ENCODE measurements around the gene HNRNPD.
"Not testable (repeated sequence)": the region's sequence is repeated elsewhere in the genome, so short reads cannot be mapped to it uniquely, and the experiment has no call there.

The HNRNPD gene, protein sequence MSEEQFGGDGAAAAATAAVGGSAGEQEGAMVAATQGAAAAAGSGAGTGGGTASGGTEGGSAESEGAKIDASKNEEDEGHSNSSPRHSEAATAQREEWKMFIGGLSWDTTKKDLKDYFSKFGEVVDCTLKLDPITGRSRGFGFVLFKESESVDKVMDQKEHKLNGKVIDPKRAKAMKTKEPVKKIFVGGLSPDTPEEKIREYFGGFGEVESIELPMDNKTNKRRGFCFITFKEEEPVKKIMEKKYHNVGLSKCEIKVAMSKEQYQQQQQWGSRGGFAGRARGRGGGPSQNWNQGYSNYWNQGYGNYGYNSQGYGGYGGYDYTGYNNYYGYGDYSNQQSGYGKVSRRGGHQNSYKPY

DNA sequence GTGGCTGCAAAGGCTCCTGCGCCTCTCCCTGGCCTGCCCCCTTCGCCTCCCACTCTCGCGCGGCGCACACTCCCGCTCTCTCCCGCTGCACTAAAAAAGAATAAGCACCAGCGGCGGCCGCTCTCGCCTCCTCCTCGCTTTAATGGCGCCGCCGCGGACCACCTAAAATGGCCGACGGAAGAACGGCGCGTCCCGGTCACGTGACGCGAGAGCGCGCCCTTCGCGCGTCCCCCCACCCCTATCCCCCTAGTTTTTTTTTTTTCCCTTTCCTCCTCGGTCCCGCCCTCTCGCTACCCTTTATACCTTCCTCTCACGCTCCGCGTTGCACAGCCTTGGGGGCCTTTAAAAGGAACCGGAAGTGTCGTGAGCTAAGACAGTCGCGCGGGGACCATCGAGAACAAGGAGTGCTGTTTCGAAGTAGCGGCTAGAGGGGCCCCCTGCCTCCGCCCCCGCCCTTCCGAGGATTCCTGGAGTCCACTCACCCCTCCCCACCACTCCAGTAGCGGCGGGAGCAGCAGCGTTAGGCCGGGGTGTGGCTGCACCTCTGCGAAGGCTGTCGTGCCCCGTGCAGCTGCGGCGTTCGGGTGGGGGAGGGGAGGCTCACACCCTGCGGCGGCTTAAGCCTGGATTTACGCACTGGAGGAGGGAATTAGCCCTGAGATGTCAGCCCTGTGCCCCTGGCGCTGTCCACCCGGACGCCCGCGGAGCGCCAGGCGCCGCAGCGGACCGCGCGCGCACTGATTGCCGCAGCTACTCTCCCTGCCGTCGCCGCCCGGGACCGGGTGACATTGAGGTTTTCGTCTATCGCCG is at the start of gene HNRNPD:
Gene HNRNPD, minus strand, starts transcription at position 176 of the 810 bp plus-strand sequence. CDS start 313 bp downstream, outside the sequence.
- peak; percentile 98 for FAIRE-seq

DNA sequence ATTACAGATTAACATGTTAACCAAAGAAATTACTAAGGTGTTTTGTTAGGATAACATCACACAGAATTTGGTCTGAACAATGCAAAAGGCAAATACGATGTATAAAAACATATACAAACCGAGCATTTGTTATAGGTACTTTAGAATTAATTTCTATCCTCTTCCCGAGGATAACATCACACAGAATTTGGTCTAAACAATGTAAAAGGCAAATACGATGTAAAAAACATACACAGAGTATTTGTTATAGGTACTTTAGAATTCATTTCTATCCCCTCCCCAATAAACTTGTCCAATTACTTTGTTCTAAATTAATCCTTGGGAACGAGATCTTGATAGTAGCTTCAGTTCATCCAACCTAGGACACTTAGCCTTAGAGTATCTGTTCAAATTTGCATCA is 48.8 kb upstream of the HNRNPD start:
- FAIRE-seq = no peak

- no peak for FAIRE-seq
Observed at GRCh38 chr4:82421796-82422560, 48.2 kb upstream of the HNRNPD start.

- no peak for FAIRE-seq
Observed at GRCh38 chr4:82419451-82419850, 45.7 kb upstream of the HNRNPD start.

DNA sequence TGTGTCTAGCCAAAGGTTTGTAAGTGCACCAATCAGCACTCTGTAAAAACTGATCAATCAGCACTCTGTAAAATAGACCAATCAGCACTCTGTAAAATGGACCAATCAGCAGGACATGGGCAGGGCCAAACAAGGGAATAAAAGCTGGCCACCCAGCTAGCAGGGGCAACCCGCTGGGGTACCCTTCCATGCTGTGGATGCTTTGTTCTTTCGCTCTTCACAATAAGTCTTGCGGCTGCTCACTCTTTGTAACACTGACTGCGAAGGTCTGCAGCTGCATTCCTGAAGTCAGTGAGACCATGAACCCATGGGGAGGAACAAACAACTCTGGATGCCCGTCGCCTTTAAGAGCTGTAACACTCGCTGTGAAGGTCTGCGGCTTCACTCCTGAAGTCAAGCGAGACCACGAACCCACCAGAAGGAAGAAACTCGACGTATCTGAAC is 42.2 kb upstream of the HNRNPD start:
- FAIRE-seq = no peak

DNA sequence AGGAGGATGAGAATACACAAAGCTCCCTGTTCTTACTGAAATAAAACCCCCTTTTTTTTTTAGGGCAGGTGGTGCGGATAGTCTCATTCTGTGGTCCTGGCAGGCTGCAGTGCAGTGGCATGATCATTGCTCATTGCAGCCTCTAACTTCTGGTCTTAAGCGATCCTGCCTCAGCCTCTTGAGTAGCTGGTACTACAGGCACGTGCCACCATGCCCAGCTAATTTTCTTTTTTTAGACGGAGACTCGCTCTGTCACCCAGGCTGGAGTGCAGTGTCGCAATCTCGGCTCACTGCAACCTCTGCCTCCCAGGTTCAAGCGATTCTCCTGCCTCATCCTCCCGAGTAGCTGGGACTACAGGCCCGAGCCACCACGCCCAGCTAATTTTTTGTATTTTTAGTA is 41.3 kb upstream of the HNRNPD start:
- FAIRE-seq = not testable (repeated sequence)

DNA sequence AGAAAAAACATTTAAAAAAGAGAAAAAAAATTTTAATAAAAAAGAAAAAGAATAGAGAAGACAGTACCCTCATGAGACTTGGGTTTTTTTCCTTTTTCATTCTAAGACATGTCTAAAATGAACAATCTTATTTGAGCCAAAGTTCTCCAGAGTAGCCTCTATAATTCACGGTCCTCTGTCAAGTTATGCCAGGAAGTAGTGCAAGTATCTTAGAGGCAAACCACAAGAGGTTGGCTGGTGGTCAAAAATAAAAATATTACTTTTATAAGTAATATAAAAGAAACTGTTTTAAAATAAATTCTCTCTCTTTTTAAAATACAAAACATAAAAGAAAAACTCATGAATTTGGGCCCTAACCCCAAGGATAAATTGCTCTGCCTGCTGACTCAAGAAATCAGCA is 29.9 kb upstream of the HNRNPD start:
- FAIRE-seq = no peak

- FAIRE-seq = no peak
Observed at GRCh38 chr4:82402196-82402775, 28.5 kb upstream of the HNRNPD start.

DNA sequence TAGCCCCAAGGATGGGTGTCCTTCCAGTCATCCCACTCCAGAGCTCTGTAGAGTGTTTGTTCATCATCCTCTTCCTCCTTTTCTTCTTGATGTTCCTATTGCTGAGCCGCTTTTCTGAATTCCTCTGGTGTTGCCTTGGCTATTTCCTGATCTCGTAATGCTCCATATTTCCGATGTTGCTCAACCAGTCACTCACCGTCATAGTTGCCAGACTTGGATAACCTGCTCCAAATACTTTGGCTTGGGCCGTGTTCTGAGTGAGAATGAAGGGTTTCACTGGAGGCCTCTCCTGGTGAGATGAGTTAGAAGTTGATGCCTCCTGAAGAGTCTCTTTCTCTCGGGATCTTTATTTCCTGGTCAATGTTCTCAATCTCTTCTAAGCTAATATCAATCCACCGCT is 27.8 kb upstream of the HNRNPD start:
- no peak for FAIRE-seq

DNA sequence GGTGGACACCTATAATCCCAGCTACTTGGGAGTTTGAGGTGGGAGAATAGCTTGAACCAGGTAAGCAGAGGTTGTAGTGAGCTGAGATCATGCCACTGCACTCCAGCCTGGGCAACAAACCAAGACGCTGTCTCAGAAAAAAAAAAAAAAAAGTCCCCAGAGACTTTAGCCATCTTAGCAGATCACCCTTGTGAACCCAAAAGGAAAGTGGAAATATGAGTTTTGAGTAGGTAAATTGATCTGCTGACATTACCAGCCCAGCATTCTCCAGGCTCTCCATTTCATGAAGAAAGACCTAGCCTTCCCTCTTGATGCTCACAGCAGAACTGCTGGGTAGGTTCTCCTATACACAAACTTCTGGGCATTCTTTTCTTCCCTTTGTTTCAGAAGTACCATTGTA is 24.5 kb upstream of the HNRNPD start:
- no peak for FAIRE-seq

DNA sequence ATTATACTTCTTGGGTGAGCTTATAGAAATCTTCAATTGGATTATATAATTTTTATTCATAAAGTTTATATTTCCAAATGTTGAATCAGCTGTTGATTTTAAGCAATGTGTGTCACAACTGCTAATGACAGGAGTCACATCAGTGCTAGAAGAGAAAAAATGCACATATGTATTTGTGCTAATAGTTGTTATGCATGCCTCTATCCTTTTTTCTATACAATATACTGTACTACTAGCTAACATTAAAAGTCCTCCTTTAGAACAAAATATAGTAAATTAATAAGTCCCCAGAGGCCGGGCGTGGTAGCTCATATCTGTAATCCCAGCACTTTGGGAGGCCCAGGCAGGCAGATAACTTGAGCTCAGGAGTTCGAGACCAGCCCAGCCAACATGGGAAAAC is 23.7 kb upstream of the HNRNPD start:
- no peak for FAIRE-seq

GRCh38 chr4:82394896-82395295 is 21.1 kb upstream of the HNRNPD start:
- no peak for FAIRE-seq

GRCh38 chr4:82390061-82390460 is 16.3 kb upstream of the HNRNPD start:
- FAIRE-seq = not testable (repeated sequence)

- no peak for FAIRE-seq
Observed at GRCh38 chr4:82388405-82388804, 14.6 kb upstream of the HNRNPD start.

DNA sequence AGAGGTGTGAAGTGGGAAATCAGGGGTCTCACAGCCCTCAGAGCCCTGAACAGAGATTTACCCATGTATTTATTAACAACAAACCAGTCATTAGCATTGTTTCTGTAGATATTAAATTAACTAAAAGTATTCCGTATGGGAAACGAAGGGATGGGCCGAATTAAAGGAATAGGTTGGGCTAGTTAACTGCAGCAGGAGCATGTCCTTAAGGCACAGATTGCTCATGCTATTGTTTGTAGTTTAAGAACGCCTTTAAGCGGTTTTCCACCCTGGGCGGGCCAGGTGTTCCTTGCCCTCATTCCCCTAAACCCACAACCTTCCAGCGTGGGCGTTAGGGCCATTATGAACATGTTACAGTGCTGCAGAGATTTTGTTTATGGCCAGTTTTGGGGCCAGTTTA is 12.5 kb upstream of the HNRNPD start:
- FAIRE-seq = not testable (repeated sequence)

GRCh38 chr4:82382751-82383150 is 9.0 kb upstream of the HNRNPD start:
- no peak for FAIRE-seq

DNA sequence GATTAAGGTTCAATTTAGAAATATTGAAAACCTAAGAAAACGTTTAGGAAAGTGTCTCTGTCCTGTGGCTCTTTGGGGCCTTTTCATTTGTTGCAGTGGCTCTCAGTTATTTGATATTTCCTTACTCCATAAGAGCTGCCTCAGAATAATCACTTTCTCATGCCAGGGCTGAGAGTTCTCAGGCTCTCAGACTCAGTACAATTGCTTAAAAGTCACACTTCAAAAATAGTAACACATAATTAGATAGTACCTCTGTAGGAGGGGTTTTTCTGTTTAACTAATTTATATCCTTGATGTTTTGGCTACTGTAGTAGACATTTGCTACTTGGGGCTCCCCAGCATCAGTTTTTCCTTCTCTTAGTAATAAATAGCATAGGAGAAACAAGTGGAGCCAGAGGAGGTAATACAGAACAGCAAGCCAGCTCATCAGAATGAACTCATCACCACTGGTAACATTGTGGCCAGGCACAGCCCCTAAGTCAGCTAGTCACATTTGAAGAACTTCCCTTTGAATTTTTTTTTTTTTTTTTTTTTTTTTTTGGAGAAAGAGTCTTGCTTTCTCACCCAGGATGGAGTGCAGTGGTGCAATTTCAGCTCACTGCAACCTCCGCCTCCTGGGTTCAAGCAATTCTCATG is 8.0 kb upstream of the HNRNPD start:
- FAIRE-seq = no peak

DNA sequence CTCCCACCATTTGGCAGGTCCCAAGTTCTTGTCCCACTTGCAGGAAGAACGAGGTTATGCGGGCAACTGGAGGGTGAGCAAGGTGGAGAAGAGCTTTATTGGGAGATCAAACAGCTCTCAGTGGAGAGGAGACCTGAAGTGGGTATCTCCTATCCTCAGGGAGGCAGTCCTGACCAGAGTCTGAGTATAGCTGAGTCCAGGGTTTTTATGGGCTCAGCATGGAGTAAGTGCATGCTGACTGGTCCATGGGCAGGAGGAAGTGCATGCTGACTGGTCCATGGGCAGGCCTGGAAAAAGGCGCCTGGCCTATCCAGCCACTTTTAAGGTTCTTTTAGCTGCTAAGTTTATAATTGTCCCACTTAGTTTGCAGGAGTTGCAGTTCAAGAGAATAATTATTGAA is 7.4 kb upstream of the HNRNPD start:
- FAIRE-seq = no peak

DNA sequence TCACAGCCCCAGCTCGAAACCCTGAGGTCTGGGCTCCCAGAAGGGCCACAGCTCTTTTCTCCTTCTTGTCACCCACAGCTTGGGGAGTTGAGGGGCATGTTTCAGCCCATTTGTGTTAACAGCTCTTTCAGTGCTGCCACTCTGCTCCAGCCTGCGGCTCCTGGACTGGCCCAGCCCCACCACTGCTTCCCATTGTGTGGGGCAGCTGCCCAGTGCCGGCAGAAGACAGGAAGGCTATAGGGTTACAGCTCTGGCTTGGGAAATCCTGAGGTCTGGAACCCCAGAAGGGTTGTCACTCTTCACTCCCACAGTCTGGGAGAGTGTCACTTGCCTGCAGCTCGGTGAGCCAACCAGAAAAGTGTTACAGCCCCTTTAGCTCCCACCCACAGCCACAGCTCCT is 7.0 kb upstream of the HNRNPD start:
- no peak for FAIRE-seq

DNA sequence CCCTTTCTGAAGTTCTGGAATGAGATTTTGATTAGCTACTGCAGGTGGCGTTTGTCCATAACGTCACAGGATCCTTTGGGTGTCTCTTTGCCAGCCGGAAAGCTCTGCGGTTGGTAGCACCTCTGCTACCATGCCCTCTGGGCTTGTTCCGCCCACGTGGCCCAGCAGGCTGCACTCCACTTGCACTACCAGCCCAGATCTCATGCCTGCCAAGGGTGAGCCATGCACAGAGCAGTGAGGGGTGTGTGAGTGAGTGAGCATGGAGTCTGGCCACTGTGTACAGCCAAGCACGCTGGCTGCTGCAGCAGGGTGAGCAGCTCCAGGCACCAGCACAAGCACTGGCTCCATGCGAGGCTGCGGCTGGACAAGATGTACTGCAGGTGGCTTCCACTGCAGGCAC is 6.6 kb upstream of the HNRNPD start:
- no peak for FAIRE-seq

DNA sequence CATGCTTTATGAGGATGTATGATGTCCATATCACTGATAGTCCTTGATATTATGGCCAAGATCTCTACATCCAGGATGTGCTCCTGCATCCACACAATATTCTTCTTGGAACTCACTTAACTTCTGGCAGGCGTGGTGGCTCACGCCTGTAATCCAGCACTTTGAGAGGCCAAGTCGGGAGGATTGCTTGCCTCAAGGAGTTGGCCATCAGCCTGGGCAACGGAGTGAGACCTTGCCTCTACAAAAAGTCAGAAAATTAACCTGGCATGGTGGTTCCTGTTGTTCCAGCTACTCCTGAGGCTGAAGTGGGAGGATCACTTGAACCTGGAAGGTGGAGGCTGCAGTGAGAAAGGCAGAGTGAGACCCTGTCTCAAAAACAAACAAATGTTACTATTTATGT is 2.3 kb upstream of the HNRNPD start:
- FAIRE-seq = no peak

- FAIRE-seq = no peak
Observed at GRCh38 chr4:82373486-82373815, 340 bp downstream of the HNRNPD start.
